H1 (cell line): ENCODE results near the gene EIF4A3. TPM values are rescaled to one million over a fixed set of nuclear protein-coding genes. Genes with fewer than 3 reads are reported as not detected.

Experiments used
- CTCF ChIA-PET: fragments of 300-600 bp; sonication (Branson Sonifier 250); formaldehyde crosslinking; loops from one replicate; lab custom pipeline; 2021; ENCODE audit not compliant: partially characterized antibody; lab: Charles Lee
- POLR2A ChIA-PET: fragments of 300-600 bp; sonication (Branson Sonifier 250); formaldehyde crosslinking; loops from one replicate; lab custom pipeline; 2021; ENCODE audit warnings: inconsistent platforms; ENCODE audit not compliant: partially characterized antibody; lab: Charles Lee
- DNase-seq, 2 experiments: peaks; one replicate each; pipeline versions ENCODE4 v3.0.0 to v3.0.0-alpha.2; 2010 to 2022; ENCODE audit warnings: low spot score in 2 of 2, low read depth in 1 of 2, mixed read lengths in 1 of 2
- FAIRE-seq: peaks from 2 replicates; lab custom pipeline; 2011; peaks lifted over from hg19 to GRCh38; lab: Jason Lieb, UNC
- H2AFZ ChIP-seq: 2 replicates; pipeline ENCODE4 v1.8.1; 2012; ENCODE audit warnings: low read length, inconsistent platforms
- H2AK5ac ChIP-seq: 2 replicates; pipeline ENCODE4 v1.6.1; 2013; ENCODE audit warnings: low read depth, low read length
- H2BK120ac ChIP-seq: replicated peaks from 2 replicates; pipeline ENCODE3; 2013; ENCODE audit warnings: low read depth, low read length, inconsistent platforms
- H2BK12ac ChIP-seq: 2 replicates; pipeline ENCODE4 v1.6.1; 2013; ENCODE audit warnings: low read depth, low read length
- H2BK15ac ChIP-seq: 2 replicates; pipeline ENCODE4 v1.6.1; 2013; ENCODE audit warnings: low read length
- H2BK20ac ChIP-seq: 2 replicates; pipeline ENCODE4 v1.6.1; 2013; ENCODE audit warnings: low read length
- H2BK5ac ChIP-seq: 2 replicates; pipeline ENCODE4 v1.6.1; 2013; ENCODE audit warnings: low read depth, low read length
- H3K14ac ChIP-seq: 2 replicates; pipeline ENCODE4 v1.6.1; 2013; ENCODE audit warnings: inconsistent platforms; ENCODE audit not compliant: insufficient read length
- H3K18ac ChIP-seq: 2 replicates; pipeline ENCODE4 v1.6.1; 2013; ENCODE audit warnings: low read length; ENCODE audit errors: extremely low read depth
- H3K23ac ChIP-seq: 2 replicates; pipeline ENCODE4 v1.6.1; 2013; ENCODE audit warnings: inconsistent platforms; ENCODE audit not compliant: insufficient read length
- H3K23me2 ChIP-seq: 2 replicates; pipeline ENCODE4 v1.6.1; 2013; ENCODE audit warnings: low read depth, low read length
- H3K27ac ChIP-seq: 2 replicates; pipeline ENCODE4 v1.6.1; 2011; ENCODE audit warnings: low read depth, low read length, inconsistent platforms
- H3K27me3 ChIP-seq, 4 experiments: replicated peaks in 1 of 4; 1 replicate in 1 of 4; 2 replicates in 3 of 4; pipeline versions ENCODE4 v1.6.1 to v1.8.1; 2011 to 2013; ENCODE audit warnings: low read length in 3 of 4, mild to moderate bottlenecking in 3 of 4, inconsistent platforms in 2 of 4, mixed read lengths in 2 of 4, moderate library complexity in 1 of 4; ENCODE audit not compliant: control insufficient read depth in 3 of 4, insufficient read depth in 3 of 4; ENCODE audit errors: extremely low read depth in 1 of 4
- H3K36me3 ChIP-seq, 4 experiments: 2 replicates each; pipeline versions ENCODE4 v1.6.1 to v1.8.1; 2011 to 2013; ENCODE audit warnings: mild to moderate bottlenecking in 4 of 4, low read length in 3 of 4, moderate library complexity in 2 of 4, control low read depth in 1 of 4, inconsistent platforms in 1 of 4; ENCODE audit not compliant: insufficient read depth in 4 of 4, control insufficient read depth in 2 of 4
- H3K4ac ChIP-seq: replicated peaks from 2 replicates; pipeline ENCODE3; 2013; ENCODE audit warnings: low read length, low read depth, mixed read lengths, inconsistent platforms; ENCODE audit not compliant: insufficient read length
- H3K4me1 ChIP-seq, 4 experiments: replicated peaks in 1 of 4; 1 replicate in 1 of 4; 2 replicates in 3 of 4; pipeline versions ENCODE4 v1.6.1 to v1.8.1; 2011 to 2013; ENCODE audit warnings: low read length in 3 of 4, inconsistent platforms in 2 of 4, mixed read lengths in 1 of 4; ENCODE audit not compliant: insufficient read depth in 4 of 4, control insufficient read depth in 3 of 4
- H3K4me2 ChIP-seq, 2 experiments: 2 replicates each; pipeline versions ENCODE4 v1.6.1 to v1.8.1; 2011 to 2013; ENCODE audit warnings: low read depth in 2 of 2, low read length in 2 of 2, control low read depth in 1 of 2, inconsistent platforms in 1 of 2, mild to moderate bottlenecking in 1 of 2; ENCODE audit not compliant: insufficient read depth in 1 of 2
- H3K4me3 ChIP-seq, 4 experiments: fragments of 200-600, 300-600 bp in 1 of 4; sonication (generic), shearing (Covaris generic), sonication (Bioruptor Twin) in 1 of 4; 2 replicates each; pipeline versions ENCODE4 v1.5.1 to v1.8.1; 2011 to 2016; ENCODE audit warnings: low read length in 4 of 4, low read depth in 3 of 4, control low read depth in 2 of 4, inconsistent platforms in 2 of 4, mild to moderate bottlenecking in 2 of 4, mixed read lengths in 1 of 4, moderate library complexity in 1 of 4; ENCODE audit not compliant: insufficient read depth in 2 of 4; ENCODE audit errors: extremely low read depth in 1 of 4
- H3K56ac ChIP-seq: replicated peaks from 2 replicates; pipeline ENCODE3; 2013; ENCODE audit warnings: low read depth, mild to moderate bottlenecking, mixed read lengths, low read length, inconsistent platforms; ENCODE audit not compliant: insufficient read length
- H3K79me1 ChIP-seq: 2 replicates; pipeline ENCODE4 v1.6.1; 2013; ENCODE audit warnings: low read depth, low read length, control low read depth
- H3K79me2 ChIP-seq, 2 experiments: 2 replicates each; pipeline versions ENCODE4 v1.6.1 to v1.8.1; 2012 to 2013; ENCODE audit warnings: low read length in 2 of 2, mild to moderate bottlenecking in 2 of 2, inconsistent platforms in 1 of 2; ENCODE audit not compliant: insufficient read depth in 2 of 2, control insufficient read depth in 1 of 2
- H3K9ac ChIP-seq, 4 experiments: replicated peaks in 1 of 4; 1 replicate in 1 of 4; 2 replicates in 3 of 4; pipeline versions ENCODE4 v1.6.1 to v1.8.1; 2011 to 2013; ENCODE audit warnings: low read depth in 3 of 4, low read length in 3 of 4, control low read depth in 2 of 4, mild to moderate bottlenecking in 2 of 4, moderate library complexity in 2 of 4, inconsistent platforms in 1 of 4; ENCODE audit errors: extremely low read depth in 1 of 4
- H3K9me3 ChIP-seq, 2 experiments: 2 replicates each; pipeline versions ENCODE4 v1.6.1 to v1.8.1; 2012 to 2013; ENCODE audit warnings: mild to moderate bottlenecking in 2 of 2, moderate library complexity in 2 of 2, control low read depth in 1 of 2, inconsistent platforms in 1 of 2, low read depth in 1 of 2, low read length in 1 of 2, mixed read lengths in 1 of 2; ENCODE audit not compliant: insufficient read depth in 2 of 2
- H4K20me1 ChIP-seq, 2 experiments: replicated peaks in 1 of 2; 2 replicates each; pipeline versions ENCODE3 to v1.8.1; 2011 to 2013; ENCODE audit warnings: inconsistent platforms in 2 of 2, low read length in 2 of 2, mild to moderate bottlenecking in 1 of 2; ENCODE audit not compliant: insufficient read depth in 2 of 2, control insufficient read depth in 1 of 2
- H4K5ac ChIP-seq: 2 replicates; pipeline ENCODE4 v1.6.1; 2013; ENCODE audit warnings: low read length, low read depth, mixed read lengths, inconsistent platforms; ENCODE audit not compliant: insufficient read length
- H4K8ac ChIP-seq: 2 replicates; pipeline ENCODE4 v1.8.0; 2013; ENCODE audit warnings: mild to moderate bottlenecking, moderate library complexity, low read length, inconsistent platforms; ENCODE audit not compliant: insufficient read depth; ENCODE audit errors: extremely low read depth
- H4K91ac ChIP-seq: replicated peaks from 2 replicates; pipeline ENCODE3; 2013; ENCODE audit warnings: low read length, mixed read lengths, inconsistent platforms; ENCODE audit not compliant: insufficient read length
- CHD2 ChIP-seq: IDR thresholded peaks from 2 replicates; pipeline ENCODE4 v1.6.1; 2012; ENCODE audit warnings: low read length, improper control_type of control experiment
- EGR1 ChIP-seq: IDR thresholded peaks from 2 replicates; pipeline ENCODE4 v1.6.1; 2011; ENCODE audit warnings: low read depth, low read length, borderline replicate concordance
- POLR2A ChIP-seq, 2 experiments: IDR thresholded peaks; 1 replicate in 1 of 2; 2 replicates in 1 of 2; pipeline ENCODE4 v1.6.1; 2011; ENCODE audit warnings: low read depth in 2 of 2, low read length in 2 of 2, mild to moderate bottlenecking in 2 of 2; ENCODE audit errors: control extremely low read depth in 1 of 2
- RNF2 ChIP-seq: fragments of 200-900, 300-1000 bp; sonication (generic); IDR thresholded peaks from 2 replicates; pipeline ENCODE4 v1.7.1; 2016; ENCODE audit warnings: borderline replicate concordance, low read depth, mild to moderate bottlenecking, antibody characterized with exemption, low read length; ENCODE audit not compliant: poor library complexity, severe bottlenecking; ENCODE audit errors: missing control alignments
- SRF ChIP-seq: IDR thresholded peaks from 2 replicates; pipeline ENCODE4 v1.6.1; 2011; ENCODE audit warnings: mild to moderate bottlenecking, low read depth, low read length, moderate library complexity
- ZNF274 ChIP-seq: IDR thresholded peaks from 2 replicates; pipeline ENCODE4 v1.7.0; 2012; ENCODE audit warnings: low read length, borderline replicate concordance; ENCODE audit errors: extremely low read depth
- WGBS, 2 experiments: shearing (Covaris generic) in 1 of 2; methylation state at CpG; one replicate each; pipeline versions ENCODE4 v1.1.6 to v1.1.7; 2013 to 2015; ENCODE audit warnings: low lambda C conversion rate in 2 of 2, mixed read lengths in 2 of 2, inconsistent platforms in 1 of 2, low coverage in 1 of 2, missing lambda C conversion rate in 1 of 2; ENCODE audit not compliant: insufficient replicate concordance in 2 of 2, insufficient coverage in 1 of 2, insufficient read length in 1 of 2; ENCODE audit errors: extremely low coverage in 1 of 2, missing lambda C conversion rate in 1 of 2; 5-methylcytosine and 5-hydroxymethylcytosine counted together
- polyA plus RNA-seq, 7 experiments: library from polyadenylated mRNA; depleted of rRNA in 3 of 7; stranded (reverse) in 5 of 7; unstranded in 2 of 7; fragments of >200 nt in 5 of 7; fragments of 200-250 nt in 2 of 7; gene quantifications; 1 replicate in 5 of 7; 2 replicates in 1 of 7; 4 replicates in 1 of 7; pipeline versions ENCODE4 v1.2.1 to v1.2.3, GENCODE V29; 2011 to 2013; ENCODE audit warnings: missing spikeins in 2 of 7, mixed read lengths in 2 of 7
- total RNA-seq: library from RNA; stranded (reverse); fragmentation: NEBNext Ultra II Directional; extraction: Animal tissue kit (Norgen Biotek cat#: 25700); gene quantifications from 2 replicates; pipeline ENCODE4 v1.2.1, GENCODE V29; 2021

The EIF4A3 gene
- total and polyA plus RNA-seq, 2 of the 8 experiments (the other 6 are each of a cell fraction or from before 2014, with no cell fraction given): 142 to 146 TPM

DNA sequence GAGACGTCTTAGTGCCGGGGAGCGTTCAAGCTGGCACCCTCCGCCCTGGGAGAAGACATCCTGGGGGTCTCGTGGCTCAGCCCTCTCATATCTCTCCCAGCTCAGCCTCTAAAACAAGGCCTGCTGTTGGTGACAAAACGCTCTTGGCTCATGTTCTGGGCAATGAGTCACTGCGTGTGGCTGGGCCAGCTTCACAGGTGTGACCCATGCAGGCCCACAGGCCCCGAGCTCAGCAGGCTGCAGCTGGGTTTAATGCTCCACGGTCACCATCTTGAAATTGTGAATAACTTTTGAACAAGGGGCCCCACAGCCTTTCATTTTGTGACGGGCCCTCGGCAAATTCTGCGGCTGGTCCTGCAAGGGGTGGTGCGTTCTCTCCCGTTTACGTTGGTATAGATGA is 23.1 kb downstream of the EIF4A3 start:
- H2BK12ac ChIP-seq: 0 out of 2 replicates have a peak overlapping the region, but pooled peaks have one; percentile 12
- H3K14ac ChIP-seq: no peak overlapping the region
- H3K4ac ChIP-seq: no peak overlapping the region
- peak overlapping the region; percentile 78 for H3K18ac ChIP-seq
- H2AK5ac ChIP-seq: no peak overlapping the region
- H3K36me3 ChIP-seq: no peaks in the 10 kb centered on the region
- H3K9ac ChIP-seq: no peak overlapping the region; a peak in 1 of 7 replicates
- H3K4me1 ChIP-seq: peaks cover 0 to 15% (median 12%) of the 10 kb centered on the region in 4 experiments; a peak in 6 of 7 replicates
- no peaks in the 10 kb centered on the region for H3K9me3 ChIP-seq
- 82% methylated on average over 15 of the region's 15 CpGs; no CpG with 5 or more reads in 1 of the 2 experiments for WGBS, 2 experiments
- peak overlapping the region in 1 of 4 experiments; percentile 31; a peak in 1 of 8 replicates for H3K4me3 ChIP-seq
- no peaks in the 10 kb centered on the region; the same call in 1 of the 2 replicates for H3K23me2 ChIP-seq
- H3K23ac ChIP-seq: no peak overlapping the region
- ChIA-PET CTCF (interaction anchor here (1.0 to 4.4 kb wide), 22 partner anchors 9 to 153 kb away, joined by 3 to 43 read pairs (median 6); partner anchors contain the start of gene GAA), POLR2A (interaction anchor here (1.1 to 10.0 kb wide), 10 partner anchors 9 to 90 kb away, joined by 3 to 103 read pairs (median 6); partner anchors contain the start of gene GAA)
- peak overlapping the region; percentile 26; the same call in 1 of the 2 replicates for H2BK5ac ChIP-seq
- no peak overlapping the region for H2BK15ac ChIP-seq
- no peaks in the 10 kb centered on the region for H3K27me3 ChIP-seq
- H4K91ac ChIP-seq: no peak overlapping the region
- H4K8ac ChIP-seq: peak overlapping the region; percentile 45; the same call in 1 of the 2 replicates
- H2AFZ ChIP-seq: 0 out of 2 replicates have a peak overlapping the region, but pooled peaks have one; percentile 3
- no peak overlapping the region for H3K56ac ChIP-seq
- TF ChIP-seq RNF2 (no peak), EGR1 (no peak), SRF (no peak), ZNF274 (no peak), POLR2A (IDR thresholded peaks at IDR 0.05; ENCODE audit: control extremely low read depth in 1 of 2, low read depth in 2 of 2, low read length in 2 of 2) (no peak), CHD2 (no peak)
- no peak for FAIRE-seq
- H4K20me1 ChIP-seq: no peaks in the 10 kb centered on the region
- no peak overlapping the region for H2BK120ac ChIP-seq
- H3K79me1 ChIP-seq: no peaks in the 10 kb centered on the region
- H3K4me2 ChIP-seq: peak overlapping the region; percentile 31 to 63; a peak in 3 of 4 replicates
- 0 out of 2 replicates have a peak overlapping the region, but pooled peaks have one; percentile 51 for H2BK20ac ChIP-seq
- no peak for DNase-seq
- H3K79me2 ChIP-seq: no peaks in the 10 kb centered on the region
- peak overlapping the region; percentile 18 for H4K5ac ChIP-seq
- peak overlapping the region; percentile 11; the same call in 1 of the 2 replicates for H3K27ac ChIP-seq
